H1 (cell line): ENCODE measurements around the gene PLEKHM3. TPM values are rescaled to one million over a fixed set of nuclear protein-coding genes. Genes with fewer than 3 reads are reported as not detected.

ENCODE experiments used
- CHD7 ChIP-seq: fragments of 300-600 bp; sonication (generic); IDR thresholded peaks from 2 replicates; pipeline ENCODE4 v1.7.1; 2012; ENCODE audit warnings: low read length, moderate library complexity, mild to moderate bottlenecking, inconsistent platforms; ENCODE audit not compliant: insufficient replicate concordance
- polyA plus RNA-seq, 7 experiments: library from polyadenylated mRNA; depleted of rRNA in 3 of 7; stranded (reverse) in 5 of 7; unstranded in 2 of 7; fragments of >200 nt in 5 of 7; fragments of 200-250 nt in 2 of 7; gene quantifications; 1 replicate in 5 of 7; 2 replicates in 1 of 7; 4 replicates in 1 of 7; pipeline versions ENCODE4 v1.2.1 to v1.2.3, GENCODE V29; 2011 to 2013; ENCODE audit warnings: missing spikeins in 2 of 7, mixed read lengths in 2 of 7
- total RNA-seq: library from RNA; stranded (reverse); fragmentation: NEBNext Ultra II Directional; extraction: Animal tissue kit (Norgen Biotek cat#: 25700); gene quantifications from 2 replicates; pipeline ENCODE4 v1.2.1, GENCODE V29; 2021

The PLEKHM3 gene
- total and polyA plus RNA-seq, 2 of the 8 experiments (the other 6 are each of a cell fraction or from before 2014, with no cell fraction given), result 2.3 to 5.8 TPM

- TF ChIP-seq CHD7, result no peak
These were observed 249.9 kb downstream of the PLEKHM3 start (continued) for GRCh38 chr2:207775473-207775872.
